Muscle of leg (tissue), 11 donors: ENCODE data around the gene JMJD4. TPM values are rescaled to one million over a fixed set of nuclear protein-coding genes. Genes with fewer than 3 reads are reported as not detected.

ENCODE experiments used
- DNase-seq: peaks from one replicate; pipeline ENCODE4 v3.0.0; 2013
- H3K27ac ChIP-seq: one replicate; pipeline ENCODE4 v1.5.1; 2013; ENCODE audit warnings: mild to moderate bottlenecking, low read length, control low read depth
- H3K27me3 ChIP-seq: one replicate; pipeline ENCODE4 v1.6.1; 2013; ENCODE audit warnings: low read length; ENCODE audit not compliant: control insufficient read depth, insufficient read depth
- H3K36me3 ChIP-seq: one replicate; pipeline ENCODE4 v1.6.1; 2013; ENCODE audit warnings: low read length; ENCODE audit not compliant: control insufficient read depth, insufficient read depth
- H3K4me1 ChIP-seq: one replicate; pipeline ENCODE4 v1.6.1; 2013; ENCODE audit warnings: low read length; ENCODE audit not compliant: control insufficient read depth, insufficient read depth
- H3K4me3 ChIP-seq: one replicate; pipeline ENCODE4 v1.5.1; 2013; ENCODE audit warnings: low read length, control low read depth
- H3K9me3 ChIP-seq: replicated peaks from 2 replicates; pipeline ENCODE4 v1.6.1; 2013; ENCODE audit warnings: low read depth, low read length; ENCODE audit not compliant: control insufficient read depth
- WGBS: methylation state at CpG from one replicate; pipeline ENCODE4 v1.1.5; 2013; ENCODE audit warnings: missing lambda C conversion rate; ENCODE audit not compliant: insufficient coverage; 5-methylcytosine and 5-hydroxymethylcytosine counted together
- polyA plus RNA-seq, 8 donors: library from polyadenylated mRNA; unstranded; fragments of 120-200 nt; gene quantifications; one replicate each; pipeline versions ENCODE4 v1.2.1 to v1.2.3, GENCODE V29; 2013; ENCODE audit warnings: inconsistent platforms in 1 of 8, low replicate concordance in 1 of 8; ENCODE audit not compliant: insufficient read length in 8 of 8, insufficient read depth in 1 of 8
- total RNA-seq: library from RNA; stranded (reverse); fragments of 120-200 nt; gene quantifications from one replicate; pipeline ENCODE4 v1.2.4, GENCODE V29; 2013

JMJD4 gene
- total and polyA plus RNA-seq, 9 donors, result 16.2 to 20.6 (median 19.3) TPM

DNA sequence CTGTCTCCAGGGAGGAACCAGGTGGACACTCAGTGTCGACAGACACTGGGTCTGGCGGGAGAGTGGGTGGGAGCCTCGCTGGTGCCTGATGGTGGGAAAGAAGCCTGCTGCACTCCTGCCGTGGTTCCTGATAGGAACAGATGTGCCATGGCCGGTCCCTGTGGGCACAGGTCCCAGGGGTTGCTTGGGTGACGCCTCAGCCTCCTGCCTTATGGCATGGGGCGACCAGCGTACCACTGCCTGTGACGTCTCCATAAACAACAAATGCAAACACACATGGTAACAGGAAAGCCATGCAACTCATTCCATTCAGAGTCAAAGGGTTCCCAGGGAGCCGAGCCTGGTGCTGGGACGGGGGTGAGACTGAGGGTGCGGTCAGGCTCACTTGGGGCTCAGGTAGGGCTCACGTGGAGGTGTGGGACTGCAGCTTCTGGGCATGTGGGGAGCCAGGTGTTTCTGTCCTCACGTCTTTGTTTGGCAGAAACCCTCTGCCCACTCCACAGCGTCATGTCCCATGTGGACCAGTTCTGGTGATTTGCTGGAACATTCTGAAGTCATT is 34.9 kb upstream of the JMJD4 start:
- Histone ChIP-seq H3K27ac (no peak overlapping the region), H3K36me3 (peaks cover 48% of the 10 kb centered on the region), H3K4me1 (peaks cover 42% of the 10 kb centered on the region), H3K9me3 (no peaks in the 10 kb centered on the region), H3K27me3 (no peaks in the 10 kb centered on the region), H3K4me3 (no peak overlapping the region)
- no peak for DNase-seq
- 74% methylated on average over 12 of the region's 15 CpGs for WGBS

DNA sequence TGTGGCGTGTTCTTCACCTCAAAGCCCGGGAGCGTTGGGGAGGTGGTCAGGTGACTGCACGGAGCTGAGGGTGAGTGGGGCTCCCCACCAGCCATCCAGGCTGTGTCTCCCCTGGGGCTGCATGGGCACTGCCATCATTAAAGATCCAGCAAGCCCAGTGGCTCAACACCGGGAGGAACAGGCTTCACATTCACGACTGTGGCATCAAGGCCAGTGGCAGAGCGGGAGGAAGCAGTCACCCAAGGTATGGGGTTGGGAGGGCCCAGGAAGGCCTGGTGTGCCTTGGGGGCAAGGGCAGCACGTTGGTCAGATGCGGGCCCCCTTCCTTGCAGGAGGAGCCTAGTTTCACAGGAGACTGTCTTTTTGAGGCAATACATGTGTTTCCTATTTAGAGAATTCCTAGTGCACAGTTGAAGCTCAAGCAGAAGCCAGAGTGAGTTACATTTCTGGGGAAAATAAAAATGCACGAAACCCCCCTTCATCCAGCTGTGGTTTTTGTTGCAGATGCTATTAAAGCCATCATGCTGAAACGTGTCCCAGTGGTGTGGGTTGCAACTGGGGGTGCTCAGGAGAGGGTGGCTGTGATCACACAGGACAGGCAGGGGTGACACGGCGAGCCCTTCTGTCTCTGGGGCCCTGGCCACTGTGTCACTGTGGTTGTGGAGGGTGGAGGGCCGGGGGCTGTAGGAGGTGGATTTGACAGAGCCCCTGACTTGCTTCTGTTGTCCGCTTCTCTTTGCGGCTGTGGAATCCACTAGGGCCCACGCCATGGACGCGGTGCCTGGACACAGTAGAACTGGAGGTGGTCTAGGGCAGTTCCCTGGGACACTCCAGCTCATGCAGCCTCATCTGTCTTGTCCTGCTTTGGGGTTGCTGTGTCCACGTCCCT is 34.2 kb upstream of the JMJD4 start:
- H3K27me3 ChIP-seq, result no peaks in the 10 kb centered on the region
- H3K9me3 ChIP-seq, result no peaks in the 10 kb centered on the region
- no peak overlapping the region for H3K27ac ChIP-seq
- WGBS, result 76% methylated on average over 14 of the region's 20 CpGs
- no peak overlapping the region for H3K4me3 ChIP-seq
- peaks cover 50% of the 10 kb centered on the region for H3K36me3 ChIP-seq
- DNase-seq, result no peak
- peaks cover 34% of the 10 kb centered on the region for H3K4me1 ChIP-seq

DNA sequence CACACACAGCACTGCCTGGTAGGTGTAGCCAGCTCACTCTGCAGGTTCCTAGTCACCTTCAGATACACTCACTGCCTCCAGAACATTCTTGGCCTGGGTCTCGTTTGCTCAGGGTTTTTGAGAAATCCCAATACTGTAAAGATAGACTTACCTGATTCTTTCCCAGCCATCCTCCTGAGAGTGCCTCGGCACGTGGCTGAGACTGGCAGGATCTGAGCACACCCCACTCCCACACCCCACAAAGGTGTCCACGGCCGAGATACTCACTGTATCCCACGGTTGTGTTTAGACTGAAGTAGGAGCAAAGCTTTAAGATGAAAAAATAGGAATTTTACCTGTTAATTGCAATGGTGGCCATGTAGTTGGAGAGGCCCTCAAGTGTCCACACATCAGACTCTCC is 33.5 kb upstream of the JMJD4 start:
- peaks cover 54% of the 10 kb centered on the region for H3K36me3 ChIP-seq
- no peak overlapping the region for H3K27ac ChIP-seq
- no peak overlapping the region for H3K4me3 ChIP-seq
- H3K9me3 ChIP-seq, result no peaks in the 10 kb centered on the region
- H3K27me3 ChIP-seq, result no peaks in the 10 kb centered on the region
- H3K4me1 ChIP-seq, result peaks cover 28% of the 10 kb centered on the region
- 70% methylated on average over 1 of the region's 6 CpGs for WGBS
- no peak for DNase-seq

DNA sequence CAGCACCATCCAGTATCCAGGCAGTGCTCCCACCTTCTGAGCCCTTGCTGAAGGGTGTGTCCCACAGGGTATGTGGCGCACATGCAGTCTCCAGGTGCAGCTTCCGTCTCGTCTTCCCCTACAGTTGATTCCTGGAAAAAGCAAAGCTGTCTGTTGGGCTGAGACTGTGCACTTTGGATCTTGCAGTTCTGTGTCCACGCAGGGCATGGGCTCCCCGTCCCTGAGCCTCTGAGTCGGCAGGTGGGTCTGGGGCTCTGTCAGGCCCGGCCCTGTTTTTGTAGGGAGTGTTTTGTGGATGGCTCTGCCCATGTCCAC is 33.0 kb upstream of the JMJD4 start:
- Histone ChIP-seq H3K27me3 (no peaks in the 10 kb centered on the region), H3K27ac (no peak overlapping the region), H3K9me3 (no peaks in the 10 kb centered on the region), H3K4me3 (no peak overlapping the region), H3K4me1 (peaks cover 27% of the 10 kb centered on the region), H3K36me3 (peaks cover 57% of the 10 kb centered on the region)
- 68% methylated on average over 3 of the region's 7 CpGs for WGBS
- DNase-seq, result no peak

DNA sequence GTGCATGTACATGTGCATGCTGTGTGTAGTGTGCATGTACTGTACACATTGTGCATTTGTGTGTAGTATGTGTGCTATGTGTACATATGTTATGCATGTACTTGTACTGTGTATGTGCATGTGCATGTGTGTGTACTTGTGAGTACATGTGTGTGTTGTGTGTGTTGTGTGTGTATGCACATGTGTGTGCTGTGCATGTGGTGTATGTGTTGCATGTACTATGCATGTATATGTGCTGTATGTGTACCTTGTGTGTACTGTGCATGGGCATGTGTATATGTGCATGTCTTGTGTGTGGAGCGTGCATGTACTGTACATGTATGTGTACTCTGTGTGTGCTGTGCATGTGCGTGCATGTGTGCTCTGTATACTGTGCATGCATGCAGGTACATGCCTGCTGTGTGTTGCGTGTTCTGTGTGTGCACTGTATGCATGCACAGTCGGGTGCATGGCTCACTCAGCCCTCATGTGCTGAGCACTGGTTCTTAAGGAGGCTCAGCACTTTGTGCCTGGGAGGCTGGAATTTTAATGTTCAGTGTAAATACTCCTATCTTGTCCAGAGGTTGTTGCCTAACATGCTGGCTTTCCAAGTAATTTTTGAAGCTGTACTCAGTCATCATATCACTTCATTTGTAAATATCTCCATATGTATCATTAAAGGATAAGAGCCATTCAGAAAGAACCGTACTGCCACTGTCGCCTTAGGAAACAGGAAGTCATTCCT is 32.5 kb upstream of the JMJD4 start:
- WGBS, result 88% methylated on average over 6 of the region's 6 CpGs
- no peak for DNase-seq
- no peaks in the 10 kb centered on the region for H3K27me3 ChIP-seq
- H3K27ac ChIP-seq, result no peak overlapping the region
- no peaks in the 10 kb centered on the region for H3K9me3 ChIP-seq
- H3K36me3 ChIP-seq, result peaks cover 57% of the 10 kb centered on the region
- H3K4me1 ChIP-seq, result peaks cover 32% of the 10 kb centered on the region
- no peak overlapping the region for H3K4me3 ChIP-seq

DNA sequence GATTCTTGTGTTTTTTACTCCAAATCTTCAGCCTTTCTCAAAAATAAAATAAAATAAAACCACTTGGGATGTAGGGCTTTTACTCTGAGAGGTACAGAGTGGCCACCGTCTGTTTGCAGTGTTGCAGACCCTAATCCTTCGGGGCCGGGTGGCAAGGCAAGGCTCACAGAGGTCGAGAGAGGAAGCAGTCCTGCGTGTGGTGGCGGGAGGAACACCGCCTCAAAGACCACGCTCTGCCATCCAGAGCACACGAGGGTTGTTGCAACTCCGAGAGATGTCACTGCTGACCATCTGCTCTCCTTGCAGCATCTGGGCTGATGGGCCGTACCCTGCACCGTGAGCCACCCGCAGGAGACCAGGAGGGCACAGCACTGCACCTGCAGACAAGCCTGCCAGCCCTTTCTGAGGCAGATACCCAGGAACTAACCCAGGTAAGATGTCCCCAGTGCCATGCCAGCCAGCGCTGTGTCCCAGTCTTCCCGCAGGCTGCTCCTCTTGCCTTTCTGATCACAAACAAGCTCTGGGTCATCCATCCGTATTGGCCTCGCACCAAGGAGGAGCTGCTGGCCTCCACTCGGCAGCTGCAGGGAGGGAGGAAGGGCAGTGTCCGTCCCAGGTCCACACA is 31.7 kb upstream of the JMJD4 start:
- no peak overlapping the region for H3K4me3 ChIP-seq
- no peaks in the 10 kb centered on the region for H3K27me3 ChIP-seq
- peaks cover 56% of the 10 kb centered on the region for H3K36me3 ChIP-seq
- no peak overlapping the region for H3K27ac ChIP-seq
- peaks cover 35% of the 10 kb centered on the region for H3K4me1 ChIP-seq
- H3K9me3 ChIP-seq, result no peaks in the 10 kb centered on the region
- DNase-seq, result peak; percentile 41
- WGBS, result 79% methylated on average over 17 of the region's 19 CpGs

DNA sequence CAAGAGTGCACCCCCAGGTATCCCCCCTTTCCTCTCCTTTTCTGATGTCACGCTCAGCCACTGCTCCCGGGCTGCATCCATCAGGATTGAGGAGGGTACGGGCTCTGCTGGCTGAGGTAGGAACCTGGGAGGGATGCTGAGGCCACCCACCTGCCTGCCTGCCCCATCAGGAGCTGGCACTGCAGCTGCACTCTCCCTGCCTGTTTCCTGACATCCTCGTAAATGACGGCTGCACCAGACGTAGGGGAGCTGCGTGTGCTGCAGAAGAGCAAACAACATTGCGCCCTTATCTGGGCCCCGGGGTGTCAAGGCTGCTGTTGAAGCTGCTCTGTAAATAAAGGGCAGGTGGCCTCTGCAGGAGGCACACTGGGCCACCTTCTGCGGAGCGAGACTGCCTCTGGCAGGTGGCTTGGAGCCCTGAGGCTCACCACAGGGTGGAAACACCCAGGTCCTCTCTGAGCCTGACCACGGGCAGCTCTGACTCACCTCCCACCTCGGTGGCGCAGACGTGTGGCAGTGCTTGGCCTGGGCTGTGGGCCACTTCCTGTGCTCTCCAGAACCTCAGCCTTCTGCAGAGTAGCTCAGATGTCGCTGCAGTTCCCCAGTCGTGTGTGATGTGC is 31.0 kb upstream of the JMJD4 start:
- DNase-seq, result no peak
- Histone ChIP-seq H3K4me1 (peaks cover 35% of the 10 kb centered on the region), H3K4me3 (no peak overlapping the region), H3K36me3 (peaks cover 61% of the 10 kb centered on the region), H3K9me3 (no peaks in the 10 kb centered on the region), H3K27me3 (no peaks in the 10 kb centered on the region), H3K27ac (no peak overlapping the region)
- 73% methylated on average over 13 of the region's 17 CpGs for WGBS

DNA sequence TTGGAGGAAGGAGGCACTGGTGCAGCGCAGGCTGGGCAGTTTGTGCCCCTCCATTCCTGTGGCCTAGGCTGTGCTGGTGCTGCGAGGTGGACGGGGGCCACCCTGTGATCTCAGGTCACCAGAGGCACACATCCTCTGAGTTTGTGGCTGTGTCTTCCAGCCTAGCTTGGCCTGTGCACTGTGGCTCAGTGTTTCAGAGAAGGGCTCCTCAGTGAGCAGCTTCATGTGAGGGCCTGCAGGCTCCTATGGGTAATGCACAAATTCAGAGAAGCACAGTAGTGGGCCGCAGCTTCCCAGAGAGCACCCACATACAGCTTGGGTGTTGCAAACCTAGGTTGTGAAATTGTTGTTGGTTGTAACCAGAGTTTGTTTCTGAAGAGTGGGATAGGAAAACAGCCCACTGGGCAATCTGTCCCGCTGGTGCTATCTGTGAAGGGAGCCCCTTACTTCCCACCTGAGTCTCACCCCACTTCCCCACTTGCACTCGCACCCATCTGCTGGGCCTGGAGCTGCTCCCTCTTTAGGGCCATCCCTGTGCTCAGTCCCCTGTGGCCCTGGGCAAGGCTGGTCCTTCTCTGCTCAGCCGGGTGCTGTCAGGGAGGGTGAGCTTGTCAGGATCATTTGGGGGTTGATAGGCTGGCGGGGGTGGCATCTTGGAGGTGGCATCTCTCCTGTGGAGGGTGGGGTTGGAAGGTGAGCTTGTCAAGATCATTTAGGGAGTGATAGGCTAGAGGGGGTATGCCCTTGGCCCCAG is 30.3 kb upstream of the JMJD4 start:
- H3K27ac ChIP-seq, result no peak overlapping the region
- DNase-seq, result no peak

DNA sequence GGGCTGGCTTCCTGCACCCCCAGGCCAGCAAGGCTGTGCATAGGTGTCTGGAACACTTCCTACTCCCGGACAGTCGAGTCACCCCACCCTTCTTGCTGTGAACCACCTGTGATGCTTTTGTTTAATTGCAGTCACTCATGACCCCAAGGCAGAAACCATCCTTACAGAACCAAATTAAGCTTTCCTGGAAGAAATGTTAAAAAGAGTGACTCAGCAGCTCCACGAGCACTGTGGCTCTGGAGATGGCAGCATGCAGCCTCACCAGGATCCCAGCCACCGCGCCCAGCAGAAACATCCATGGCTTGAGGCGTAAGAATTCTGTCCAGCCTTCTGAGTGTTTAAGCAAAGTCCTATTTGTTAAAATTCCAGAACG is 28.9 kb upstream of the JMJD4 start:
- WGBS, result 92% methylated on average over 5 of the region's 7 CpGs
- H3K4me1 ChIP-seq, result peaks cover 43% of the 10 kb centered on the region
- H3K9me3 ChIP-seq, result no peaks in the 10 kb centered on the region

More for the DNA sequence above, 30.3 kb upstream of the JMJD4 start:
- no peaks in the 10 kb centered on the region for H3K9me3 ChIP-seq
- peaks cover 37% of the 10 kb centered on the region for H3K4me1 ChIP-seq
- peaks cover 64% of the 10 kb centered on the region for H3K36me3 ChIP-seq
- H3K4me3 ChIP-seq, result no peak overlapping the region
- no peaks in the 10 kb centered on the region for H3K27me3 ChIP-seq
- WGBS, result 94% methylated on average over 7 of the region's 8 CpGs

More for the DNA sequence above, 28.9 kb upstream of the JMJD4 start:
- Histone ChIP-seq H3K4me3 (no peak overlapping the region), H3K27ac (no peak overlapping the region), H3K36me3 (peaks cover 69% of the 10 kb centered on the region), H3K27me3 (no peaks in the 10 kb centered on the region)
- no peak for DNase-seq
